ENCODE data around the gene ADORA2A.

GRCh38 chr22:24419475-24419850, 7.9 kb upstream of the ADORA2A start:
- TF ChIP-seq CTCF (IDR thresholded peaks at IDR 0.05) (no peak), EP300 (IDR thresholded peaks at IDR 0.05) (no peak), POLR2A (IDR thresholded peaks at IDR 0.05) (no peak), POLR2AphosphoS5 (IDR thresholded peaks at IDR 0.05) (no peak)

All from upper lobe of left lung (tissue), 4 donors.